ENCODE measurements around the gene TEX26.

The TEX26 gene

DNA sequence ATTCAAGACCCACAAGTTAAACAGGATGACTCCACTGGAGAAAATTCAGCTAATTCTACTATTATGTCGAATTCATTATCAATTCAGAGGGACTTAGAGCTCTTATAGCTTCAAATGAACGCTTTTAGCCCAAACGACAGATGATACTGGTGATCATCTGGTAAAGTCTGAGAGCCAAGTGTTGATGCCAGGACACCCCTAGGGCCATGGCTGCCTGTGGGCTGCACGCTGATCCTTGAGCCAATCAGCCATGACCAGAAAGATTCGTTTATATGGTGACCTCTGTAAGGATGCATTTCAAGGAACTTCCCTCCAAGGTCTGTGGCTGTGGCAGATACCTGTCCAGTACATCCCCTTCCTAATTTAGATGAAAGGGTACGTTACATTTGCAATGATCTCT lies 15.5 kb upstream of the TEX26 start:
- Histone ChIP-seq H3K9me3 (ENCODE audit: control insufficient read depth, insufficient read depth, low read depth, low read length) (no peaks in the 10 kb centered on the region), H3K4me3 (ENCODE audit: low read depth, low read length) (no peak overlapping the region), H3K4me1 (ENCODE audit: control insufficient read depth, insufficient read depth, low read length) (no peaks in the 10 kb centered on the region), H3K36me3 (ENCODE audit: control insufficient read depth in 2 of 2, insufficient read depth in 1 of 2, low read length in 2 of 2) (no peaks in the 10 kb centered on the region), H3K27ac (ENCODE audit: extremely low read depth, low read depth, low read length) (no peak overlapping the region)
- POLR2A ChIA-PET: no interaction called here
- CTCF ChIA-PET: no interaction called here
- TF ChIP-seq, protein P1, sequence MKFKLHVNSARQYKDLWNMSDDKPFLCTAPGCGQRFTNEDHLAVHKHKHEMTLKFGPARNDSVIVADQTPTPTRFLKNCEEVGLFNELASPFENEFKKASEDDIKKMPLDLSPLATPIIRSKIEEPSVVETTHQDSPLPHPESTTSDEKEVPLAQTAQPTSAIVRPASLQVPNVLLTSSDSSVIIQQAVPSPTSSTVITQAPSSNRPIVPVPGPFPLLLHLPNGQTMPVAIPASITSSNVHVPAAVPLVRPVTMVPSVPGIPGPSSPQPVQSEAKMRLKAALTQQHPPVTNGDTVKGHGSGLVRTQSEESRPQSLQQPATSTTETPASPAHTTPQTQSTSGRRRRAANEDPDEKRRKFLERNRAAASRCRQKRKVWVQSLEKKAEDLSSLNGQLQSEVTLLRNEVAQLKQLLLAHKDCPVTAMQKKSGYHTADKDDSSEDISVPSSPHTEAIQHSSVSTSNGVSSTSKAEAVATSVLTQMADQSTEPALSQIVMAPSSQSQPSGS (tag by site-specific recombination; IDR thresholded peaks at IDR 0.05; ENCODE audit: low read depth): no peak
- TF ChIP-seq BCL11B (tag by site-specific recombination; IDR thresholded peaks at IDR 0.05; ENCODE audit: low read depth): no peak
- no peak for TF ChIP-seq ZNF555 (tag by site-specific recombination; conservative IDR thresholded peaks at IDR 0.05)
- no peak for TF ChIP-seq ZNF610 (tag by site-specific recombination; IDR thresholded peaks at IDR 0.05; ENCODE audit: borderline replicate concordance)
- no peak for TF ChIP-seq ZNF768 (tag by site-specific recombination; IDR thresholded peaks at IDR 0.05)
- no peak for TF ChIP-seq ZFP41 (tag by site-specific recombination; IDR thresholded peaks at IDR 0.05; ENCODE audit: borderline replicate concordance)
- no peak for TF ChIP-seq KLF8 (tag by site-specific recombination; IDR thresholded peaks at IDR 0.05)
- TF ChIP-seq IKZF3 (tag by site-specific recombination; IDR thresholded peaks at IDR 0.05): no peak
- TF ChIP-seq ZNF146 (tag by site-specific recombination; IDR thresholded peaks at IDR 0.05): no peak
- no peak for TF ChIP-seq MEIS1 (CRISPR knock-in tag; IDR thresholded peaks at IDR 0.05; ENCODE audit: borderline replicate concordance)
- TF ChIP-seq ZNF670 (tag by site-specific recombination; IDR thresholded peaks at IDR 0.05; ENCODE audit: low read depth): no peak
- TF ChIP-seq ZNF391 (tag by site-specific recombination; IDR thresholded peaks at IDR 0.05; ENCODE audit: borderline replicate concordance, low read depth): no peak
- TF ChIP-seq ZNF837 (tag by site-specific recombination; IDR thresholded peaks at IDR 0.05): no peak
- TF ChIP-seq, protein P2, sequence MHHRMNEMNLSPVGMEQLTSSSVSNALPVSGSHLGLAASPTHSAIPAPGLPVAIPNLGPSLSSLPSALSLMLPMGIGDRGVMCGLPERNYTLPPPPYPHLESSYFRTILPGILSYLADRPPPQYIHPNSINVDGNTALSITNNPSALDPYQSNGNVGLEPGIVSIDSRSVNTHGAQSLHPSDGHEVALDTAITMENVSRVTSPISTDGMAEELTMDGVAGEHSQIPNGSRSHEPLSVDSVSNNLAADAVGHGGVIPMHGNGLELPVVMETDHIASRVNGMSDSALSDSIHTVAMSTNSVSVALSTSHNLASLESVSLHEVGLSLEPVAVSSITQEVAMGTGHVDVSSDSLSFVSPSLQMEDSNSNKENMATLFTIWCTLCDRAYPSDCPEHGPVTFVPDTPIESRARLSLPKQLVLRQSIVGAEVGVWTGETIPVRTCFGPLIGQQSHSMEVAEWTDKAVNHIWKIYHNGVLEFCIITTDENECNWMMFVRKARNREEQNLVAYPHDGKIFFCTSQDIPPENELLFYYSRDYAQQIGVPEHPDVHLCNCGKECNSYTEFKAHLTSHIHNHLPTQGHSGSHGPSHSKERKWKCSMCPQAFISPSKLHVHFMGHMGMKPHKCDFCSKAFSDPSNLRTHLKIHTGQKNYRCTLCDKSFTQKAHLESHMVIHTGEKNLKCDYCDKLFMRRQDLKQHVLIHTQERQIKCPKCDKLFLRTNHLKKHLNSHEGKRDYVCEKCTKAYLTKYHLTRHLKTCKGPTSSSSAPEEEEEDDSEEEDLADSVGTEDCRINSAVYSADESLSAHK (tag by site-specific recombination; IDR thresholded peaks at IDR 0.05): no peak
- no peak for TF ChIP-seq ZNF138 (tag by site-specific recombination; IDR thresholded peaks at IDR 0.05; ENCODE audit: borderline replicate concordance)
- TF ChIP-seq ZNF426 (tag by site-specific recombination; IDR thresholded peaks at IDR 0.05): no peak
- TF ChIP-seq, protein P3, sequence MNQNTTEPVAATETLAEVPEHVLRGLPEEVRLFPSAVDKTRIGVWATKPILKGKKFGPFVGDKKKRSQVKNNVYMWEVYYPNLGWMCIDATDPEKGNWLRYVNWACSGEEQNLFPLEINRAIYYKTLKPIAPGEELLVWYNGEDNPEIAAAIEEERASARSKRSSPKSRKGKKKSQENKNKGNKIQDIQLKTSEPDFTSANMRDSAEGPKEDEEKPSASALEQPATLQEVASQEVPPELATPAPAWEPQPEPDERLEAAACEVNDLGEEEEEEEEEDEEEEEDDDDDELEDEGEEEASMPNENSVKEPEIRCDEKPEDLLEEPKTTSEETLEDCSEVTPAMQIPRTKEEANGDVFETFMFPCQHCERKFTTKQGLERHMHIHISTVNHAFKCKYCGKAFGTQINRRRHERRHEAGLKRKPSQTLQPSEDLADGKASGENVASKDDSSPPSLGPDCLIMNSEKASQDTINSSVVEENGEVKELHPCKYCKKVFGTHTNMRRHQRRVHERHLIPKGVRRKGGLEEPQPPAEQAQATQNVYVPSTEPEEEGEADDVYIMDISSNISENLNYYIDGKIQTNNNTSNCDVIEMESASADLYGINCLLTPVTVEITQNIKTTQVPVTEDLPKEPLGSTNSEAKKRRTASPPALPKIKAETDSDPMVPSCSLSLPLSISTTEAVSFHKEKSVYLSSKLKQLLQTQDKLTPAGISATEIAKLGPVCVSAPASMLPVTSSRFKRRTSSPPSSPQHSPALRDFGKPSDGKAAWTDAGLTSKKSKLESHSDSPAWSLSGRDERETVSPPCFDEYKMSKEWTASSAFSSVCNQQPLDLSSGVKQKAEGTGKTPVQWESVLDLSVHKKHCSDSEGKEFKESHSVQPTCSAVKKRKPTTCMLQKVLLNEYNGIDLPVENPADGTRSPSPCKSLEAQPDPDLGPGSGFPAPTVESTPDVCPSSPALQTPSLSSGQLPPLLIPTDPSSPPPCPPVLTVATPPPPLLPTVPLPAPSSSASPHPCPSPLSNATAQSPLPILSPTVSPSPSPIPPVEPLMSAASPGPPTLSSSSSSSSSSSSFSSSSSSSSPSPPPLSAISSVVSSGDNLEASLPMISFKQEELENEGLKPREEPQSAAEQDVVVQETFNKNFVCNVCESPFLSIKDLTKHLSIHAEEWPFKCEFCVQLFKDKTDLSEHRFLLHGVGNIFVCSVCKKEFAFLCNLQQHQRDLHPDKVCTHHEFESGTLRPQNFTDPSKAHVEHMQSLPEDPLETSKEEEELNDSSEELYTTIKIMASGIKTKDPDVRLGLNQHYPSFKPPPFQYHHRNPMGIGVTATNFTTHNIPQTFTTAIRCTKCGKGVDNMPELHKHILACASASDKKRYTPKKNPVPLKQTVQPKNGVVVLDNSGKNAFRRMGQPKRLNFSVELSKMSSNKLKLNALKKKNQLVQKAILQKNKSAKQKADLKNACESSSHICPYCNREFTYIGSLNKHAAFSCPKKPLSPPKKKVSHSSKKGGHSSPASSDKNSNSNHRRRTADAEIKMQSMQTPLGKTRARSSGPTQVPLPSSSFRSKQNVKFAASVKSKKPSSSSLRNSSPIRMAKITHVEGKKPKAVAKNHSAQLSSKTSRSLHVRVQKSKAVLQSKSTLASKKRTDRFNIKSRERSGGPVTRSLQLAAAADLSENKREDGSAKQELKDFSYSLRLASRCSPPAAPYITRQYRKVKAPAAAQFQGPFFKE (tag by site-specific recombination; IDR thresholded peaks at IDR 0.05; ENCODE audit: borderline replicate concordance): no peak
- TF ChIP-seq YY1 (tag by site-specific recombination; IDR thresholded peaks at IDR 0.05): no peak
- no peak for TF ChIP-seq ZBTB1 (tag by site-specific recombination; IDR thresholded peaks at IDR 0.05)
- TF ChIP-seq ZNF548 (tag by site-specific recombination; IDR thresholded peaks at IDR 0.05): no peak
